Hematopoietic multipotent progenitor cell treated with erythropoietin and hydrocortisone succinate and interleukin-3 and kit ligand, for 4 days (in vitro differentiated cells): ENCODE results near the gene STK17B.

Experiments used
- DNase-seq: peaks from one replicate; pipeline ENCODE4 v3.0.0-alpha.2; 2015

Gene STK17B

GRCh38 chr2:196153480-196153879 is 17.9 kb downstream of the STK17B start:
- peak; percentile 80 for DNase-seq

GRCh38 chr2:196149948-196150347 is 21.4 kb downstream of the STK17B start:
- peak; percentile 79 for DNase-seq

GRCh38 chr2:196148736-196149135 is 22.6 kb downstream of the STK17B start:
- no peak for DNase-seq

GRCh38 chr2:196145256-196145655 is 26.1 kb downstream of the STK17B start:
- no peak for DNase-seq

- DNase-seq, result no peak
Observed at GRCh38 chr2:196144513-196145126, 26.8 kb downstream of the STK17B start.

GRCh38 chr2:196143730-196144131 is 27.6 kb downstream of the STK17B start:
- DNase-seq, result no peak

- no peak for DNase-seq
Observed at GRCh38 chr2:196142825-196143224, 28.6 kb downstream of the STK17B start.

- no peak for DNase-seq
Observed at GRCh38 chr2:196140213-196140612, 31.2 kb downstream of the STK17B start.

- no peak for DNase-seq
Observed at GRCh38 chr2:196137271-196137670, 34.1 kb downstream of the STK17B start.

GRCh38 chr2:196136151-196136550 is 35.2 kb downstream of the STK17B start:
- DNase-seq, result no peak

GRCh38 chr2:196131949-196132925 is 39.1 kb downstream of the STK17B start:
- peak; percentile 50 for DNase-seq

- DNase-seq, result peak; percentile 77
Observed at GRCh38 chr2:196131384-196131937, 39.9 kb downstream of the STK17B start.

- peak; percentile 36 for DNase-seq
Observed at GRCh38 chr2:196130039-196130825, 41.1 kb downstream of the STK17B start.

- no peak for DNase-seq
Observed at GRCh38 chr2:196128749-196129148, 42.6 kb downstream of the STK17B start.

GRCh38 chr2:196125596-196125995 is 45.8 kb downstream of the STK17B start:
- DNase-seq, result no peak

GRCh38 chr2:196123679-196124373 is 47.6 kb downstream of the STK17B start:
- DNase-seq, result peak; percentile 38

GRCh38 chr2:196119926-196120325 is 51.5 kb downstream of the STK17B start:
- DNase-seq, result no peak

GRCh38 chr2:196117214-196117705 is 54.1 kb downstream of the STK17B start:
- DNase-seq, result no peak

- DNase-seq, result peak; percentile 38
Observed at GRCh38 chr2:196113061-196113974, 58.1 kb downstream of the STK17B start.

GRCh38 chr2:196112418-196113034 is 58.9 kb downstream of the STK17B start:
- DNase-seq, result no peak

- no peak for DNase-seq
Observed at GRCh38 chr2:196108604-196109003, 62.8 kb downstream of the STK17B start.
